ENCODE results near the gene PI4KB.

DNA sequence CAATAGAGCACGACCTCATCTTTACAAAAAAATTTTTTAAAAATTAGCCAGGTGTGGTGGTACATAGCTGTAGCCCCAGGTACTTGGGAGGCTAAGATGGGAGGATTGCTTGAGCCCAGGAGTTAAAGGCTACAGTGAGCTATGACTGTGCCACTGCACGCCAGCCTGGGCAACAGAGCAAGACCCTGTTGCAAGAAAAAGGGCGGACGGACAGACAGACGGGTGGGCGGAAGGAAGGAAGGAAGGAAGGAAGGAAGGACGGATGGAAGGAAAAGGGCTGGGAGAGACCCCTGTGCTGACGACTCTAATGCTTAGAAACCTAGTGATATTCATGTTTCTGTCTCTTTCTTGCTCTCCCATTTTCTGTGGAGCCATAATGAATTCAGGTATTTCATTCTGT, 14.4 kb downstream of the PI4KB start:
- TF ChIP-seq MAZ (CRISPR knock-in tag; conservative IDR thresholded peaks at IDR 0.05 in 1 of 2, IDR thresholded peaks at IDR 0.05 in 1 of 2) (no peak), YY1 (IDR thresholded peaks at IDR 0.05; ENCODE audit: borderline replicate concordance in 1 of 3, control insufficient read depth in 1 of 3, extremely low read depth in 1 of 3, insufficient read depth in 3 of 3, insufficient read length in 1 of 3, insufficient replicate concordance in 2 of 3, low read depth in 1 of 3, low read length in 2 of 3) (no peak), CEBPB (tag; IDR thresholded peaks at IDR 0.05) (no peak), EZH2 (IDR thresholded peaks at IDR 0.05; ENCODE audit: borderline replicate concordance, low read depth, low read length) (no peak), SMC3 (conservative IDR thresholded peaks at IDR 0.05; ENCODE audit: insufficient read depth, low read depth, low read length) (no peak), ZNF431 (CRISPR knock-in tag; IDR thresholded peaks at IDR 0.05) (no peak), NONO (IDR thresholded peaks at IDR 0.05; ENCODE audit: low read depth in 2 of 2, low read length in 1 of 2) (no peak), EGR1 (conservative IDR thresholded peaks at IDR 0.05) (0 out of 2 replicates have a peak, but pooled peaks have one; percentile 12), ELF1 (tag; IDR thresholded peaks at IDR 0.05) (no peak)
- TF ChIP-seq, protein P1, sequence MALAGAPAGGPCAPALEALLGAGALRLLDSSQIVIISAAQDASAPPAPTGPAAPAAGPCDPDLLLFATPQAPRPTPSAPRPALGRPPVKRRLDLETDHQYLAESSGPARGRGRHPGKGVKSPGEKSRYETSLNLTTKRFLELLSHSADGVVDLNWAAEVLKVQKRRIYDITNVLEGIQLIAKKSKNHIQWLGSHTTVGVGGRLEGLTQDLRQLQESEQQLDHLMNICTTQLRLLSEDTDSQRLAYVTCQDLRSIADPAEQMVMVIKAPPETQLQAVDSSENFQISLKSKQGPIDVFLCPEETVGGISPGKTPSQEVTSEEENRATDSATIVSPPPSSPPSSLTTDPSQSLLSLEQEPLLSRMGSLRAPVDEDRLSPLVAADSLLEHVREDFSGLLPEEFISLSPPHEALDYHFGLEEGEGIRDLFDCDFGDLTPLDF (CRISPR knock-in tag; IDR thresholded peaks at IDR 0.05), result no peak
- TF ChIP-seq, protein P2, sequence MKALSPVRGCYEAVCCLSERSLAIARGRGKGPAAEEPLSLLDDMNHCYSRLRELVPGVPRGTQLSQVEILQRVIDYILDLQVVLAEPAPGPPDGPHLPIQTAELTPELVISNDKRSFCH (CRISPR knock-in tag; IDR thresholded peaks at IDR 0.05), result no peak
- TF ChIP-seq, protein P2 (tag; IDR thresholded peaks at IDR 0.05), result no peak
- TF ChIP-seq, protein P3, sequence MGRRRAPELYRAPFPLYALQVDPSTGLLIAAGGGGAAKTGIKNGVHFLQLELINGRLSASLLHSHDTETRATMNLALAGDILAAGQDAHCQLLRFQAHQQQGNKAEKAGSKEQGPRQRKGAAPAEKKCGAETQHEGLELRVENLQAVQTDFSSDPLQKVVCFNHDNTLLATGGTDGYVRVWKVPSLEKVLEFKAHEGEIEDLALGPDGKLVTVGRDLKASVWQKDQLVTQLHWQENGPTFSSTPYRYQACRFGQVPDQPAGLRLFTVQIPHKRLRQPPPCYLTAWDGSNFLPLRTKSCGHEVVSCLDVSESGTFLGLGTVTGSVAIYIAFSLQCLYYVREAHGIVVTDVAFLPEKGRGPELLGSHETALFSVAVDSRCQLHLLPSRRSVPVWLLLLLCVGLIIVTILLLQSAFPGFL (CRISPR knock-in tag; IDR thresholded peaks at IDR 0.05), result no peak
